K562 (cell line): ENCODE data around the gene BPNT1. TPM values are rescaled to one million over a fixed set of nuclear protein-coding genes. Genes with fewer than 3 reads are reported as not detected.

Experiments
- ARID2 ChIP-seq: fragments of 450-650 bp; IDR thresholded peaks from 2 replicates; pipeline ENCODE4 v1.6.1; 2017; ENCODE audit warnings: antibody characterized with exemption, mild to moderate bottlenecking
- ATF1 ChIP-seq, 2 experiments: fragments of 450-650 bp in 1 of 2; IDR thresholded peaks; 2 replicates each; pipeline ENCODE4 v1.6.1; 2016; ENCODE audit warnings: missing compliant biosample characterization in 1 of 2, missing genetic modification characterization in 1 of 2
- CXXC5 ChIP-seq: fragments of 250-450 bp; sonication (Bioruptor Pico); IDR thresholded peaks from 2 replicates; pipeline ENCODE4 v1.8.0; 2022; ENCODE audit warnings: inconsistent platforms, mild to moderate bottlenecking, moderate library complexity
- DNMT1 ChIP-seq: fragments of 450-650 bp; IDR thresholded peaks from 2 replicates; pipeline ENCODE4 v1.6.1; 2016; ENCODE audit warnings: antibody characterized with exemption, mild to moderate bottlenecking
- GATAD2A ChIP-seq: fragments of 450-650 bp; IDR thresholded peaks from 2 replicates; pipeline ENCODE4 v1.6.1; 2017
- HMG20A ChIP-seq: fragments of 450-650 bp; formaldehyde crosslinking; conservative IDR thresholded peaks from 2 replicates; pipeline ENCODE4 v1.4.0; 2020; ENCODE audit warnings: mild to moderate bottlenecking, mixed read lengths
- HOXB6 ChIP-seq: fragments of 250-450 bp; sonication (Bioruptor Pico); IDR thresholded peaks from 2 replicates; pipeline ENCODE4 v1.5.1; 2022; ENCODE audit warnings: mild to moderate bottlenecking, borderline replicate concordance
- IFI16 ChIP-seq: fragments of 250-450 bp; sonication (Bioruptor Pico); IDR thresholded peaks from 2 replicates; pipeline ENCODE4 v2.1.2; 2022; ENCODE audit warnings: mild to moderate bottlenecking, inconsistent platforms
- NCOR1 ChIP-seq: fragments of 450-650 bp; IDR thresholded peaks from 2 replicates; pipeline ENCODE4 v1.6.1; 2016; ENCODE audit warnings: mild to moderate bottlenecking, moderate library complexity
- PHF20 ChIP-seq: fragments of 450-650 bp; IDR thresholded peaks from 2 replicates; pipeline ENCODE4 v1.6.1; 2018; ENCODE audit not compliant: partially characterized antibody
- POLR2B ChIP-seq: fragments of 450-650 bp; IDR thresholded peaks from 2 replicates; pipeline ENCODE4 v1.6.1; 2018; ENCODE audit warnings: low read depth; ENCODE audit not compliant: partially characterized antibody
- RBM25 ChIP-seq: fragments of 200-400 bp; formaldehyde crosslinking; IDR thresholded peaks from 2 replicates; pipeline ENCODE4 v1.6.1; 2018; ENCODE audit warnings: low read length, low read depth, moderate library complexity; ENCODE audit not compliant: severe bottlenecking
- RFX5 ChIP-seq: IDR thresholded peaks from 2 replicates; pipeline ENCODE4 v1.6.1; 2011; ENCODE audit warnings: low read depth, mild to moderate bottlenecking, improper control_type of control experiment, low read length
- RUNX1 ChIP-seq: sonication (generic); IDR thresholded peaks from 2 replicates; pipeline ENCODE4 v1.6.1; 2016; ENCODE audit warnings: antibody characterized with exemption, low read depth
- TEAD2 ChIP-seq: fragments of 450-650 bp; IDR thresholded peaks from 2 replicates; pipeline ENCODE4 v1.6.1; 2016; ENCODE audit warnings: missing genetic modification characterization, control low read depth, missing compliant biosample characterization
- TRIM28 ChIP-seq: fragments of 450-650 bp; IDR thresholded peaks from 2 replicates; pipeline ENCODE4 v1.6.1; 2017
- ZNF143 ChIP-seq: sonication (generic); formaldehyde crosslinking; IDR thresholded peaks from 2 replicates; pipeline ENCODE4 v1.9.0; 2022; ENCODE audit warnings: mild to moderate bottlenecking, missing genetic modification reagents
- ZNF239 ChIP-seq: fragments of 250-450 bp; sonication (Bioruptor Pico); IDR thresholded peaks from 2 replicates; pipeline ENCODE4 v1.4.0; 2020; ENCODE audit warnings: mild to moderate bottlenecking
- ZNF280B ChIP-seq: fragments of 250-450 bp; sonication (Bioruptor Pico); IDR thresholded peaks from 2 replicates; pipeline ENCODE4 v1.5.1; 2021; ENCODE audit warnings: mild to moderate bottlenecking
- ZNF316 ChIP-seq: fragments of 450-650 bp; IDR thresholded peaks from 2 replicates; pipeline ENCODE4 v1.6.1; 2016
- ZNF408 ChIP-seq: fragments of 250-450 bp; sonication (Bioruptor Pico); IDR thresholded peaks from 2 replicates; pipeline ENCODE4 v1.4.0; 2020; ENCODE audit warnings: low read depth, mild to moderate bottlenecking, moderate library complexity
- polyA plus RNA-seq, 8 experiments: library from polyadenylated mRNA; depleted of rRNA in 4 of 8; stranded (reverse) in 5 of 8; unstranded in 3 of 8; fragments of >200 nt; fragmentation: Nextera tagmentation in 2 of 8; fragmentation: Illumina TruSeq in 1 of 8; extraction: Ambion mirVana in 2 of 8; extraction: Trizol in 1 of 8; gene quantifications; 2 replicates each; pipeline versions ENCODE4 v1.2.1 to v1.2.3, GENCODE V29; 2011 to 2014; ENCODE audit warnings: inconsistent platforms in 1 of 8, missing spikeins in 1 of 8
- total RNA-seq, 7 experiments: library from RNA; depleted of rRNA in 6 of 7; stranded (reverse); fragments of >200 nt in 6 of 7; fragmentation: Illumina TruSeq in 2 of 7; extraction: Trizol in 2 of 7; gene quantifications; 2 replicates each; pipeline versions ENCODE4 v1.2.1 to v1.2.3, GENCODE V29; 2011 to 2021; ENCODE audit warnings: low replicate concordance in 1 of 7
- TF ChIP-seq, protein P1 (sequence below): fragments of 450-650 bp; IDR thresholded peaks from one replicate; pipeline ENCODE4 v1.6.1; 2018; ENCODE audit warnings: mild to moderate bottlenecking, moderate library complexity; ENCODE audit not compliant: partially characterized antibody
- TF ChIP-seq, protein P2 (sequence below): IDR thresholded peaks from 2 replicates; pipeline ENCODE4 v1.6.1; 2012; ENCODE audit warnings: low read depth, low read length, improper control_type of control experiment, borderline replicate concordance
- TF ChIP-seq, protein P3 (sequence below), 2 experiments: fragments of 450-650 bp in 1 of 2; sonication (generic) in 1 of 2; formaldehyde crosslinking in 1 of 2; IDR thresholded peaks in 1 of 2; conservative IDR thresholded peaks in 1 of 2; 2 replicates each; pipeline versions ENCODE4 v1.6.1 to v1.8.1; 2016 to 2023; ENCODE audit warnings: mild to moderate bottlenecking in 2 of 2, moderate library complexity in 2 of 2, inconsistent platforms in 1 of 2, missing genetic modification reagents in 1 of 2

Gene BPNT1
- total and polyA plus RNA-seq, 9 of the 15 experiments (the other 6 are each of a cell fraction or from before 2014, with no cell fraction given): 30.2 to 73.8 (median 40.5) TPM

DNA sequence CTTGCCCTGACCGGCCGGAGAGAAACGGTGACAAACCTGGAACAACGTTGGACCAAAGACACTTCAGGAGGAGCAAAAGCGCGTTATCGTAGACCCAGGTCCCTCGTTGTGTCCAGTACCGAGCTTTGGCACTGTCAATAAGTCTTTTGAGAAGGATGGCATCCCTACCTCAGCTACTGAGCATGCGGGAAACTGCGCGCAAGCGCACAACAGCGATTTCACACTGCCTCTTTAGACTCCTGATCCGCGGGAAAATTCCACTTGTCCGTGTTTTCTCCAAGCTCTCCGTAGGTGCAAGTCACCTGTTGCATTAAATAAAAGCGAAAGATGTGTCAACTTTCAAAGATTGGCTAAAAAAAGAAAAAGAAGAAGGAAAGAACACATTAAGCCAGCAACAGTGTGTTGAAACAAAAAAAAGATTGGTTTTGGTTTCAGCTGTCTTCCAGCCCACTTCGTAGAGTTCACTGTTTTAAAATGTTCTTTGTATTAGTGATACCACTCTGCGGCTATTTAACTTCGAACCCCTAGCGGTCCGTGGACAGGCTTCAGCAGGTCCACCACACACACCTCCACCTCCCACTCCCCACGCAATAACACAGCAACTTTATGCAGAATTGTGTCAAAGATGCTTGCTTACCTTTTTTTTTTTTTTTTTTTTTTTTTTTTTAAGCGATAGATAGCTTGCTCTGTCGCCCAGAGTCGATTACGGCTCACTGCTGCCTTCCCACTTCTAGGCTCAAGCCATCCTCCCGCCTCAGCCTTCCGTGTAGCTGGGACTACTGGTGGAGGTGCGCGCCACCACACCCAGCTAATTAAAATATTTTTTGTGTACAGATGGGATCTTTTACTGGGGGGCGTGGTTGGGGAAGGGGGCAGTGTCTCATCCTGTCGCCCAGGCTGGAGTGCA is at the start of gene BPNT1 (continued):
- TF ChIP-seq, protein P1, sequence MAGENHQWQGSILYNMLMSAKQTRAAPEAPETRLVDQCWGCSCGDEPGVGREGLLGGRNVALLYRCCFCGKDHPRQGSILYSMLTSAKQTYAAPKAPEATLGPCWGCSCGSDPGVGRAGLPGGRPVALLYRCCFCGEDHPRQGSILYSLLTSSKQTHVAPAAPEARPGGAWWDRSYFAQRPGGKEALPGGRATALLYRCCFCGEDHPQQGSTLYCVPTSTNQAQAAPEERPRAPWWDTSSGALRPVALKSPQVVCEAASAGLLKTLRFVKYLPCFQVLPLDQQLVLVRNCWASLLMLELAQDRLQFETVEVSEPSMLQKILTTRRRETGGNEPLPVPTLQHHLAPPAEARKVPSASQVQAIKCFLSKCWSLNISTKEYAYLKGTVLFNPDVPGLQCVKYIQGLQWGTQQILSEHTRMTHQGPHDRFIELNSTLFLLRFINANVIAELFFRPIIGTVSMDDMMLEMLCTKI: no peak
- TF ChIP-seq ZNF316 (peak; percentile 38; the same call in 1 of the 2 replicates), HOXB6 (CRISPR knock-in tag) (no peak), HMG20A (CRISPR knock-in tag) (no peak), RFX5 (peak; percentile 77), RUNX1 (no peak), ZNF239 (CRISPR knock-in tag) (peak; percentile 4; the same call in 1 of the 2 replicates), NCOR1 (no peak), POLR2B (peak; percentile 61), TEAD2 (no peak), DNMT1 (0 out of 2 replicates have a peak, but pooled peaks have one; percentile 40), ZNF280B (CRISPR knock-in tag) (no peak), IFI16 (CRISPR knock-in tag) (no peak), ATF1 (CRISPR knock-in tag; IDR thresholded peaks at IDR 0.05) (no peak), ATF1 (tag; IDR thresholded peaks at IDR 0.05) (peak; percentile 78), ZNF143 (CRISPR knock-in tag) (no peak), ZNF408 (CRISPR knock-in tag) (no peak), ARID2 (0 out of 2 replicates have a peak, but pooled peaks have one; percentile 17), CXXC5 (CRISPR knock-in tag) (peak; percentile 72; the same call in 1 of the 2 replicates), PHF20 (no peak), TRIM28 (no peak; the same call in 1 of the 2 replicates), GATAD2A (no peak), RBM25 (no peak)
- TF ChIP-seq, protein P2, sequence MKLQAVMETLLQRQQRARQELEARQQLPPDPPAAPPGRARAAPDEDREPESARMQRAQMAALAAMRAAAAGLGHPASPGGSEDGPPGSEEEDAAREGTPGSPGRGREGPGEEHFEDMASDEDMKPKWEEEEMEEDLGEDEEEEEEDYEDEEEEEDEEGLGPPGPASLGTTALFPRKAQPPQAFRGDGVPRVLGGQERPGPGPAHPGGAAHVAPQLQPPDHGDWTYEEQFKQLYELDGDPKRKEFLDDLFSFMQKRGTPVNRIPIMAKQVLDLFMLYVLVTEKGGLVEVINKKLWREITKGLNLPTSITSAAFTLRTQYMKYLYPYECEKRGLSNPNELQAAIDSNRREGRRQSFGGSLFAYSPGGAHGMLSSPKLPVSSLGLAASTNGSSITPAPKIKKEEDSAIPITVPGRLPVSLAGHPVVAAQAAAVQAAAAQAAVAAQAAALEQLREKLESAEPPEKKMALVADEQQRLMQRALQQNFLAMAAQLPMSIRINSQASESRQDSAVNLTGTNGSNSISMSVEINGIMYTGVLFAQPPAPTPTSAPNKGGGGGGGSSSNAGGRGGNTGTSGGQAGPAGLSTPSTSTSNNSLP: 0 out of 2 replicates have a peak, but pooled peaks have one; percentile 53
- TF ChIP-seq, protein P3, sequence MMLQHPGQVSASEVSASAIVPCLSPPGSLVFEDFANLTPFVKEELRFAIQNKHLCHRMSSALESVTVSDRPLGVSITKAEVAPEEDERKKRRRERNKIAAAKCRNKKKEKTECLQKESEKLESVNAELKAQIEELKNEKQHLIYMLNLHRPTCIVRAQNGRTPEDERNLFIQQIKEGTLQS (IDR thresholded peaks at IDR 0.05): no peak; the same call in 1 of the 2 replicates
- TF ChIP-seq, protein P3 (CRISPR knock-in tag; conservative IDR thresholded peaks at IDR 0.05): peak; percentile 82; the same call in 1 of the 2 replicates
